DMS114 treated with DMSO at 0.1 percent for 48 hours (cell line): Measurements from ENCODE around the gene SLC35F5.
"Not testable (repeated sequence)": the region's sequence is repeated elsewhere in the genome, so short reads cannot be mapped to it uniquely, and the experiment has no call there.

Source experiments
- DNase-seq: peaks from one replicate; lab custom pipeline; 2025; ENCODE audit not compliant: unreplicated experiment; lab: John Stamatoyannopoulos, UW

Gene SLC35F5

GRCh38 chr2:113756355-113757137, at the start of gene SLC35F5:
Gene SLC35F5, minus strand, starts transcription at chr2:113756642. Its CDS starts 233 bp downstream, at chr2:113756409.
- DNase-seq = peak; percentile 60

GRCh38 chr2:113799375-113799774, 42.9 kb upstream of the SLC35F5 start:
- DNase-seq = no peak

GRCh38 chr2:113797237-113797636, 40.8 kb upstream of the SLC35F5 start:
- no peak for DNase-seq

- DNase-seq = no peak
Observed at GRCh38 chr2:113796592-113797175, 40.2 kb upstream of the SLC35F5 start.

- no peak for DNase-seq
Observed at GRCh38 chr2:113795405-113795920, 39.0 kb upstream of the SLC35F5 start.

GRCh38 chr2:113791697-113792590, 35.5 kb upstream of the SLC35F5 start:
- DNase-seq = no peak

- DNase-seq = no peak
Observed at GRCh38 chr2:113784823-113785744, 28.6 kb upstream of the SLC35F5 start.

GRCh38 chr2:113780472-113780871, 24.0 kb upstream of the SLC35F5 start:
- no peak for DNase-seq

- DNase-seq = no peak
Observed at GRCh38 chr2:113777371-113777770, 20.9 kb upstream of the SLC35F5 start.

GRCh38 chr2:113776949-113777348, 20.5 kb upstream of the SLC35F5 start:
- DNase-seq = no peak

- not testable (repeated sequence) for DNase-seq
Observed at GRCh38 chr2:113774616-113775015, 18.2 kb upstream of the SLC35F5 start.

GRCh38 chr2:113770929-113771328, 14.5 kb upstream of the SLC35F5 start:
- no peak for DNase-seq

GRCh38 chr2:113769555-113769954, 13.1 kb upstream of the SLC35F5 start:
- DNase-seq = no peak

- DNase-seq = no peak
Observed at GRCh38 chr2:113768770-113769169, 12.3 kb upstream of the SLC35F5 start.

GRCh38 chr2:113767811-113768460, 11.5 kb upstream of the SLC35F5 start:
- no peak for DNase-seq

- no peak for DNase-seq
Observed at GRCh38 chr2:113765276-113765675, 8.8 kb upstream of the SLC35F5 start.

- DNase-seq = no peak
Observed at GRCh38 chr2:113762377-113763118, 6.1 kb upstream of the SLC35F5 start.

GRCh38 chr2:113760400-113760799, 4.0 kb upstream of the SLC35F5 start:
- DNase-seq = no peak

GRCh38 chr2:113757138-113757657, 756 bp upstream of the SLC35F5 start:
- no peak for DNase-seq
